ENCODE measurements around the gene PSMB9. TPM values are rescaled to one million over a fixed set of nuclear protein-coding genes. Genes with fewer than 3 reads are reported as not detected.

Gene PSMB9
- polyA plus RNA-seq, 3 donors: 204 to 405 (median 350) TPM

GRCh38 chr6:32862725-32863124, 8.7 kb downstream of the PSMB9 start:
- H3K9me3 ChIP-seq (replicated peaks in 1 of 2; ENCODE audit: control insufficient read depth in 1 of 2, insufficient read depth in 1 of 2, low read length in 2 of 2): no peaks in the 10 kb centered on the region
- Mint-ChIP-seq H3K4me1 (peaks cover 33% of the 10 kb centered on the region), H3K36me3 (peaks cover 46% of the 10 kb centered on the region in 2 donors), H3K27ac (peak overlapping the region in 1 of 7 donors; percentile 30), H3K9me3 (peaks cover 0 to 3% (median 0%) of the 10 kb centered on the region in 7 donors), H3K4me3 (no peak overlapping the region), H3K27me3 (ENCODE audit: low read depth in 3 of 3) (no peaks in the 10 kb centered on the region)
- intact Hi-C loops (cut with micrococcal nuclease): loop anchor here in 1 of 2 donors (10.0 kb wide), 1 partner anchor 458 kb away; the partner anchor contains the start of gene BTNL2
- no peak for DNase-seq
- H3K27me3 ChIP-seq (ENCODE audit: control insufficient read depth in 2 of 2, insufficient read depth in 2 of 2, low read length in 2 of 2): no peaks in the 10 kb centered on the region
- H3K4me1 ChIP-seq (ENCODE audit: control insufficient read depth in 1 of 2, insufficient read depth in 2 of 2, low read length in 2 of 2): peaks cover 21 to 22% of the 10 kb centered on the region in 2 donors
- H3K4me3 ChIP-seq (replicated peaks in 1 of 3; ENCODE audit: low read depth in 2 of 3, low read length in 3 of 3): no peak overlapping the region
- no peak overlapping the region for H3K27ac ChIP-seq (ENCODE audit: low read depth in 1 of 2, low read length in 2 of 2)
- no peak for TF ChIP-seq CTCF (IDR thresholded peaks at IDR 0.05)
- H3K9ac ChIP-seq (ENCODE audit: insufficient read depth, low read length, poor library complexity, severe bottlenecking): no peak overlapping the region
- H3K36me3 ChIP-seq (replicated peaks in 1 of 2; ENCODE audit: control insufficient read depth in 1 of 2, insufficient read depth in 2 of 2, low read length in 2 of 2): peaks cover 36 to 50% of the 10 kb centered on the region in 2 donors
- H4K20me1 ChIP-seq (ENCODE audit: insufficient read depth, low read length): peaks cover 11% of the 10 kb centered on the region
- WGBS (ENCODE audit: insufficient coverage): no CpG with 5 or more reads among the region's 3 CpGs
- no peak overlapping the region for H2AFZ ChIP-seq (ENCODE audit: insufficient read depth, low read depth, low read length, poor library complexity, severe bottlenecking)
- no peak overlapping the region for H3K4me2 ChIP-seq (replicated peaks; ENCODE audit: extremely low read depth, low read length, poor library complexity, severe bottlenecking)
- peaks cover 4% of the 10 kb centered on the region for H3K79me2 ChIP-seq (ENCODE audit: insufficient read depth, low read length)

GRCh38 chr6:32865724-32866443, 11.9 kb downstream of the PSMB9 start:
- Histone ChIP-seq H3K9me3 (replicated peaks in 1 of 2; ENCODE audit: control insufficient read depth in 1 of 2, insufficient read depth in 1 of 2, low read length in 2 of 2) (no peaks in the 10 kb centered on the region), H3K79me2 (ENCODE audit: insufficient read depth, low read length) (no peaks in the 10 kb centered on the region), H3K27ac (ENCODE audit: low read depth in 1 of 2, low read length in 2 of 2) (no peak overlapping the region), H3K4me2 (replicated peaks; ENCODE audit: extremely low read depth, low read length, poor library complexity, severe bottlenecking) (no peak overlapping the region), H3K27me3 (ENCODE audit: control insufficient read depth in 2 of 2, insufficient read depth in 2 of 2, low read length in 2 of 2) (peaks cover under 1 to 2% of the 10 kb centered on the region in 2 donors), H3K4me1 (ENCODE audit: control insufficient read depth in 1 of 2, insufficient read depth in 2 of 2, low read length in 2 of 2) (peaks cover 14 to 16% of the 10 kb centered on the region in 2 donors), H3K9ac (ENCODE audit: insufficient read depth, low read length, poor library complexity, severe bottlenecking) (no peak overlapping the region), H4K20me1 (ENCODE audit: insufficient read depth, low read length) (no peaks in the 10 kb centered on the region), H3K4me3 (replicated peaks in 1 of 3; ENCODE audit: low read depth in 2 of 3, low read length in 3 of 3) (no peak overlapping the region), H3K36me3 (replicated peaks in 1 of 2; ENCODE audit: control insufficient read depth in 1 of 2, insufficient read depth in 2 of 2, low read length in 2 of 2) (peaks cover 4 to 18% of the 10 kb centered on the region in 2 donors), H2AFZ (ENCODE audit: insufficient read depth, low read depth, low read length, poor library complexity, severe bottlenecking) (no peak overlapping the region)
- 80% methylated on average over 2 of the region's 10 CpGs for WGBS (ENCODE audit: insufficient coverage)
- TF ChIP-seq CTCF (IDR thresholded peaks at IDR 0.05): no peak
- H3K36me3 Mint-ChIP-seq: peaks cover 15 to 19% of the 10 kb centered on the region in 2 donors
- no peak for DNase-seq
- peaks cover 3 to 15% (median 9%) of the 10 kb centered on the region in 3 donors for H3K27me3 Mint-ChIP-seq (ENCODE audit: low read depth in 3 of 3)
- no peaks in the 10 kb centered on the region for H3K9me3 Mint-ChIP-seq
- peaks cover 21% of the 10 kb centered on the region for H3K4me1 Mint-ChIP-seq
- intact Hi-C loops (cut with micrococcal nuclease): loop anchor here (5.0 to 10.0 kb wide), 3 partner anchors 129 to 461 kb away; partner anchors contain the start of gene BTNL2 (in 1 of the 2)
- H3K4me3 Mint-ChIP-seq: no peak overlapping the region
- H3K27ac Mint-ChIP-seq: no peak overlapping the region
